ENCODE measurements around the gene TBC1D24.

TBC1D24 gene

DNA sequence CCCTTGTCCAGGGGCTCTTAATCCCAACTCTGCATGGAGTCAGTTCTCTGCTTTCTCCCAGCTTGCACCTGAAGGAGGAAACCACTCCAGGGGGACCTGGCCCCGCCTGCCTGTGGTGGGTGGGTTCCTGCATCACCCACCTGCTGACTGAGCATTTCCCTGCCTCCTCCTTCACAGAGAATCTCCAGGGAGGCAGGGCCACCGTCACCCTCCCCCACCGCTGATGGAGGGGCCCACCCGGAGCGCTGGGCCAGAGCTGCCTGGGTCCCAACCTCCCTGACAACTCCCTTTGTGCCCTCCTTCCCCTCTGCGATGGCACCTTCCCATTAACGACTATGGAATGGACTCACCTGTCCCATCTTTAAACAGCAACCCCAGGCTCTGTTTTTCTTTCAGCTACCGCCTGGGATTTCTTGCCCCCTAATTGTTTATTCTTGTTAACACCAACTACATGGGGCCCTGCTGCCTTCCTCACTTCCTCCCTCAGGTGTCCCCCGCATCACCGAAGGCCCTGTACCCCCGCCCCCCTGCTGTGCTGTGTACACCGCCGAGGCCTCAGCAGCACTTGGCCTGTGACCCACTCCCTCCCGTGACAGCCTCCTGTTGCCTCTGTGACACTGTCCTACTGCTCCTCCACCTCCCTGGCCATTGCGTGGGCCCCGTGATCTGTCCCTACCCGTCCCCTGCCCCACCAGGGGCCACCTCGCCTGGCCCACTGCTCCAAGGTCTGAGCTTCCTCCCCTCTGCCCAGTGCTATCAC is 15.9 kb upstream of the TBC1D24 start:
- peak overlapping the region; percentile 87 for H3K4me3 Mint-ChIP-seq
- peaks cover 11% of the 10 kb centered on the region for H3K36me3 Mint-ChIP-seq (ENCODE audit: low read depth)
- H3K27ac Mint-ChIP-seq = peak overlapping the region; percentile 87
- no peaks in the 10 kb centered on the region for H3K27me3 Mint-ChIP-seq
- H3K4me1 Mint-ChIP-seq (ENCODE audit: low read depth) = peaks cover 12% of the 10 kb centered on the region
- H3K9me3 Mint-ChIP-seq = no peaks in the 10 kb centered on the region

DNA sequence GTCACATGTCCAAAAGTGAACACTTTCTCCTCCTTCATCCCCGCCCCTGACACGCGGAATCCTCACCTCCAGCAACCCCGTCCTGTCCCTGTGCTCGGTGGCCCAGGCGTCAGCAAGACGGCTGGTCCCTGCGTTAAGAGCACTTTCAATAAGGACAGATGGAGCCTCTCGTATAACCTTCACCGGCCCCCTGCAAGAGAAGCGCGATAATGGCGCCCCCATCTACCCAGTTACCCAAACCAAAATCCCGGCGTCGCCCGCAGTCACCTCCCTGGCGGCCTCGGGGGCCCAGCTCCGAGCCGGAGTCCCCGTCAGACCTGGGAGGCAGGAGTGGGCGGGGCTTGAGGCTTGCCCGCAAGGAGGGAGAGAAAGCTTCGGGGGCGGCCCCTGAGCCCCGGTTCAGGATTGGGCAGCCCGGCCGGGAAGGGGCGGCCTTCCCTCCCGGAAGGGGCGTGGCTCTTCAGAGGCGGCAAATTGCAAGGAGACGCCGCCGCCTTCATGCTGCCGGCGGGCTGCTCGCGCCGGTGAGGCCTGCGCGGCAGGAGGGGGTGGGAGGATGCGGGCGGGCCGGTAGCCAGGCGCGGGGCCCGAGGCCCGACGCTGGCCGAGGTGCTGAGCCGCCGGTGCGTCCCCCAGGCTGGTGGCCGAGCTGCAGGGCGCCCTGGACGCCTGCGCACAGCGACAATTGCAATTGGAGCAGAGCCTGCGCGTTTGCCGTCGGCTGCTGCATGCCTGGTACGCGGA is 15.1 kb upstream of the TBC1D24 start, which contains the start of gene TEDC2:
TSS of gene TEDC2 (plus strand) at position 463 of the 744 bp plus-strand sequence. CDS start at position 499, 36 bp downstream.
- peaks cover 11% of the 10 kb centered on the region for H3K36me3 Mint-ChIP-seq (ENCODE audit: low read depth)
- no peaks in the 10 kb centered on the region for H3K9me3 Mint-ChIP-seq
- H3K27me3 Mint-ChIP-seq = no peaks in the 10 kb centered on the region
- H3K4me1 Mint-ChIP-seq (ENCODE audit: low read depth) = peaks cover 12% of the 10 kb centered on the region
- peak within 1 kb of the TSS; percentile 87 for H3K4me3 Mint-ChIP-seq
- peak within 1 kb of the TSS; percentile 87 for H3K27ac Mint-ChIP-seq

DNA sequence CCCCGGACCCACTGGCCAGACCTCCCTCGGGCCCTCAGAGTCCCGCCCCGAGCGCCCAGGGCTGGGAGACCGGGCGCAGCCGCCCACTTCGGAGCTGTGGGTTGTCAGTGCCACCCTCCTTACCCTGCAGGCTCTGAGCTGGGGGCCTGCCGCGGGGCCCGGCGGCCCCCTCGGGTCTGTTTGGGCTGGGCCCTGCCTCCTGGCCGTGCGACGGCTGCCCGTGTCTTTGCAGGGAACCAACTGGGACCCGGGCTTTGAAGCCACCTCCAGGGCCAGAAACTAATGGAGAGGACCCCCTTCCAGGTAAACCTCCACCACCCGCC is 14.6 kb upstream of the TBC1D24 start:
- Mint-ChIP-seq H3K4me3 (peak overlapping the region; percentile 87), H3K4me1 (ENCODE audit: low read depth) (peaks cover 12% of the 10 kb centered on the region), H3K36me3 (ENCODE audit: low read depth) (peaks cover 8% of the 10 kb centered on the region), H3K27me3 (no peaks in the 10 kb centered on the region), H3K9me3 (no peaks in the 10 kb centered on the region), H3K27ac (no peak overlapping the region)

DNA sequence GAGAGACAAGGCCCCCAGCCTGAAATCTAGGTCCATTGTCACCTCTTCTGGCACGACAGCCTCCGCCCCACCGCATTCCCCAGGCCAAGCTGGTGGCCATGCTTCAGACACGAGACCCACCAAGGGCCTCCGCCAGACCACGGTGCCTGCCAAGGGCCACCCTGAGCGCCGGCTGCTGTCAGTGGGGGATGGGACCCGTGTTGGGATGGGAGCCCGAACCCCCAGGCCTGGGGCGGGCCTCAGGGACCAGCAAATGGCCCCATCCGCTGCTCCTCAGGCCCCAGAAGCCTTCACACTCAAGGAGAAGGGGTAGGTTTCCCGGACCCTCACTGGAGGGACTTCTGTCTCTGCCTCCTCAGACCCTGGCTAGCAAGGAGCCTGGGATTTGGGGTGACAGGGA is 14.0 kb upstream of the TBC1D24 start:
- no peaks in the 10 kb centered on the region for H3K9me3 Mint-ChIP-seq
- H3K27ac Mint-ChIP-seq = no peak overlapping the region
- peak overlapping the region; percentile 73 for H3K4me3 Mint-ChIP-seq
- H3K27me3 Mint-ChIP-seq = no peaks in the 10 kb centered on the region
- H3K4me1 Mint-ChIP-seq (ENCODE audit: low read depth) = peaks cover 12% of the 10 kb centered on the region
- peaks cover 5% of the 10 kb centered on the region for H3K36me3 Mint-ChIP-seq (ENCODE audit: low read depth)

DNA sequence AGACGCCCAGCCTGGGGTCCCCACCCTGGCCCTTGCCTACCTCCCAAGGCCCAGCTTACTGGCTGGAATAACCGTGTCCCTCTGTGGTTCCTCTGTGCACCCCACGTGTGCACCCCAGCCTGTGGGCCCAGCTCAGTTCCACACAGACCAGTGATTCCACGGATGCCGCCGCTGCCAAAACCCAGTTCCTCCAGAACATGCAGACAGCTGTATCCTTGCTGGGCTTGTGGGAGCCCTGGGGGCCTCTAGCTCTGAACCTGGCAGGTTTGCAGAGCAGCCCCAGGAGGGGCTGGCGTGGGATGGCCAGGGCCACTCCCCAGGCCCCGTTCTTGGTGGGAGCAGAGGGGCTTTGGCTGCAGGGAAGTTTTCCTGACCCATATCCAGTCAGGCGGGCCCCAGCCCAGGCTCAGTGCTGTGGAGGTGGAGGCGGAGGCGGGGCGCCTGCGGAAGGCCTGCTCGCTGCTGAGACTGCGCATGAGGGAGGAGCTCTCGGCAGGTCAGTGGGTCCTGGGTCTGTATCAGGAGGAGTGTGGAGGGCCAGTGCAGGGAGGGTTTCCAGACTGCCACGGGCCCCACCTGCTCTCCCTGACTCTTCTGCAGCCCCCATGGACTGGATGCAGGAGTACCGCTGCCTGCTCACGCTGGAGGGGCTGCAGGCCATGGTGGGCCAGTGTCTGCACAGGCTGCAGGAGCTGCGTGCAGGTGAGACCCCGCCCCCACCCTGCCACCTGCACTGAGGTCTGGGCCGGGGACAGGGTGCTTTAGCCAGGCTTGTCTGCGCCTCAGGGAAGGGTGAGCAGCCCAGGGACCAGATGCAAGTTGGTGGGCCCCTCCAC is 12.7 kb upstream of the TBC1D24 start:
- Mint-ChIP-seq H3K9me3 (no peaks in the 10 kb centered on the region), H3K36me3 (ENCODE audit: low read depth) (no peaks in the 10 kb centered on the region), H3K27me3 (no peaks in the 10 kb centered on the region), H3K4me1 (ENCODE audit: low read depth) (peaks cover 14% of the 10 kb centered on the region), H3K4me3 (no peak overlapping the region), H3K27ac (no peak overlapping the region)

DNA sequence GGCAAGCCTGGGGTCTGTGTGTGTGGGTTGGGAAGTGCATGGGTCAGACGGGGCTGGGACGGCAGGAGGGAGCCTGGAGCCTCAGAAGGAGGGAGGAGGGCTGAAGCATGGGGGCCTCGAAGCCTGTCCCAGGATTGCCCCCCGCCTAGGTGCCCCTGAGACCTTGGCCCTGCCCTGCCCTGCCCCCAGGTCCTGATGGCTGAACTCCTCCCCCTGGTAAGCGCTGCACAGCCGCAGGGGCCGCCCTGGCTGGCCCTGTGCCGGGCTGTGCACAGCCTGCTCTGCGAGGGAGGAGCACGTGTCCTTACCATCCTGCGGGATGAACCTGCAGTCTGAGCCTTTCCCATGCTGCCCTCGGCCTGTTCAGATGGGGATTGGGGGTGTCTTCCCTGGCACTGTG is 10.6 kb upstream of the TBC1D24 start:
- Mint-ChIP-seq H3K36me3 (ENCODE audit: low read depth) (no peaks in the 10 kb centered on the region), H3K27me3 (peaks cover 6% of the 10 kb centered on the region), H3K27ac (no peak overlapping the region), H3K4me3 (no peak overlapping the region), H3K9me3 (no peaks in the 10 kb centered on the region), H3K4me1 (ENCODE audit: low read depth) (peaks cover 16% of the 10 kb centered on the region)

DNA sequence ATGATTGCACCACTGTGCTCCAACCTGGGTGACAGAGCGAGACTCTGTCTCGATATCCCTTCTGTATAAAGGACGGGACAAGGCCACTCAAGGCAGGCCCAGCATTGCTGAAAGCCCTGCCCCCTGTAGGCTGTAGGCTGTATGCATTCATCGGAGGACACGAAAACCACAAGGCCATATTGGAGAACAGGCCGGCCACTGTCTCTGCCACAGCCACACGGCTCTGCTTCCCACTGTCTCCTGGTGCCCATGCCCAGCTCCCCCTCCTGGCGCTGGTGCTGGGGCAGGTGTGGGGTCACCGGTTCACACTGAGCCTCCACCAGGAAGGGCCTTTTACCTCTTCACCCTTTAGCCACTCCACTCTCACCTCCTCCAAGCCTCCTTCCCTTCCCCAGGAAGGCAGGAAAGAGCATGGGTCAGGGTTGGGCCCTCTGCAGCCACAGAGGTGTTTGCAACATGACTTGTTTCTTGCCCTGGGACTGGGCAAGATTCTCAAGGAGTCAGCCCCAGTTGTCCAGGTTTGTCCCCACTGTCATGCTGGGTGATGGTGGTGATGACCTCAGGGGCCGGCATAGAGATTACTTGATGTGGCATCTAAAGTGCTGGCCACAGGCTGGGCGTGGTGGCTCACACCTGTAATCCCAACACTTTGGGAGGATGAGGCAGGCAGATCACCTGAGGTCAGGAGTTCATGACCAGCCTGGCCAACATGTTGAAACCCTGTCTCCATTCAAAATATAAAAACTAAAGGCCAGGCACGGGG is 9.1 kb upstream of the TBC1D24 start:
- H3K4me3 Mint-ChIP-seq = no peak overlapping the region

DNA sequence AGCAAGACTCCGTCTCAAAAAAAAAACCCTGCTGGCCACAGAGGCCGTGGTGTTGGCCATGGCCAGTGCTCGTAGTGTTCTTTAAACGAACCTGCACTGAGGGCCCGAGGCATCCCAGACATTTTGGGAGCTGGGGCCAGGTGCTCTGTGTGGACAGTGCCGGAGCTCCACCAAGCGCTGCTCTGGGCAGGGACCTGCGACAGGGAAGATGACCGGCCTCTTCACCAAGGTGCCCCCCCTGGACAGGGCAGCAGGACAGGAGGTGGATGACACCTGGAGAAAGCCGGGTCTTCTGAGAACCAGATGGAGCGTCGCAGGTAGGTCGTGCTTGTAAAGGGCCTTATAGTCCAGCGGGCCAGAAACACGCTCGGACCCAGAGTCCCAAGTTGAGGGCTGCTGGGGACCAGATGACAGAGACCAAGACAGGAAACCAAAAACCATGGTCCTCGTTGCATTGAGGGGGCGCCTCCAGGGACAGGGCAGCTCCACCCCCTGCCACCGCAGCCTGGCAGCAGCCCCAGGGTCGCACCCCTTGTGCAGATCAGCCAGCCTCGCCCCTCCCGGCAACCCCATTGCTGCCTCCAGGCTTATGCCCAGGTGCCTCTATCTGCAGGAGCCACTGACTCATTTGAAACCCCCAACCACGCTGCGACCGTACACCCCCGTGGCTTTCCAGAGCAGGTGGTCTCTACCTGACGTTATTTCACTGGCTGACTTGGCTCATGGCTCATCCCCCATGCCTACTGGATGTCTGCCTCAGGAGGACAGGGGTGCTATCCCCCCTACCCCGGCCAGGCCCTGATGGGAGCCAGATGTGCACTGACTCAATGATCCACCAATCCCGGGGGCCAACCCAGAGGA is 8.0 kb upstream of the TBC1D24 start:
- Mint-ChIP-seq H3K4me3 (no peak overlapping the region), H3K27me3 (peaks cover 18% of the 10 kb centered on the region), H3K36me3 (ENCODE audit: low read depth) (no peaks in the 10 kb centered on the region), H3K27ac (no peak overlapping the region), H3K9me3 (no peaks in the 10 kb centered on the region), H3K4me1 (ENCODE audit: low read depth) (peaks cover 17% of the 10 kb centered on the region)

More for the DNA sequence above, 9.1 kb upstream of the TBC1D24 start:
- Mint-ChIP-seq H3K4me1 (ENCODE audit: low read depth) (peaks cover 17% of the 10 kb centered on the region), H3K27me3 (peaks cover 18% of the 10 kb centered on the region), H3K36me3 (ENCODE audit: low read depth) (no peaks in the 10 kb centered on the region), H3K27ac (no peak overlapping the region), H3K9me3 (no peaks in the 10 kb centered on the region)

DNA sequence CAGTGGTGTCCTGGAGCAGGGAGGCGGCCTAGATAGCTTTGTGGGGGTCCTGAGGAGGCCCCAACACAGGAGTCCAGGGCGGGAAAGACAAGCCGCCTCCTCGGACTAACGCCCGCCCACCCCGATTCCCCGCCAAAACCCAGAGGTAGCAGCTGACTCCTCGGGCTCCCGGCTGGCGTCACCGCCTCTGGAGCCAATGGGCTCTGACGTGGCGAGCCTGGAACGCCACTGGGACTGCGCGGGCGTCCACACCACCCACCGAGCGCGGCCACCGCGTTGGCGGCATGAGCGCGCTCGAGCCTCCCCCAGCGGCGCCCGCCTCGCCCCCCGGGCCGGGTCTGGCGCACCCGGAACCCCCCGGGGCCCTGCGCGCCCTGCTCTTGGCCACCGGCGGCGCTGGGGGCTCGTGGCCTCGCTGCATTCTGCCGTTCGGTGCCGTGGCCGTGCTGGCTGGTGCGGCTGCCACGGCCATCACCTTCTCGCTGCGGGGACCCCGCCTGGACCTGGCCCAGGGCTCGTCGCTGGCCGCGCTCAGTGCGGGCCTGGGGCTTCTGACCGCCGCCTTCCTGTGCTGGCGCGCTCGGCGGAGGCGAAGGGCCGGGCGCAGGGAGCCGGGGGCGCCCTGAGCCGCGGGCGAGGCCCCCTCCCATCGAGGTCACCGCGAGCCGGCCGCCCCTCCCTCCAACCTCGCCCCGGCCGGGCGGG is 7.2 kb upstream of the TBC1D24 start:
- Mint-ChIP-seq H3K27ac (no peak overlapping the region), H3K9me3 (no peaks in the 10 kb centered on the region), H3K4me1 (ENCODE audit: low read depth) (peaks cover 17% of the 10 kb centered on the region), H3K36me3 (ENCODE audit: low read depth) (no peaks in the 10 kb centered on the region), H3K27me3 (peaks cover 18% of the 10 kb centered on the region), H3K4me3 (no peak overlapping the region)

DNA sequence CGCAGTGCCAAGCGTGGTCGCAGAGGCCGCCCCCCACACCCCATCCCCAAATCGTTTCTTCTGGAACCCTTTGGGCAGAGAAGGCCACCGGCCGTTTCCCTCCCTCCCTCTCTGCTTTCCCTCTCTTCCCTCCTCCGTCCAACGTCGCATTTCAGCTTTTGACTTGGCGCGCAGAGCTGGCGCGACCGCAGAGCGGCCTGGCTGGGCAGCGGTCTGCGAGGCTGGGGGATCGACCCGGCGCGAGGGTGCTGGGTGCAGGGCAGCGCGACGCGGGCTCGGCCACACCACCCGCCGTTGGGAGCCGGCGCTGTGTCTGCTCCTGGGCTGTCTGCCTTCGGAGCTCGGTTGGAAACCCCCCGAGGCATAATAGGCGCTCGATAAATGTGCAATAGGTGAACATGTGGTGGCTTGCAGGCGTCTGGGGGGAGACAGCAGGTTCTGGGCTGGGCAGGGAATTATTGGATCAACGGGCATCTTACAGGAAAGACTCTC is 6.6 kb upstream of the TBC1D24 start:
- Mint-ChIP-seq H3K36me3 (ENCODE audit: low read depth) (no peaks in the 10 kb centered on the region), H3K27me3 (peaks cover 24% of the 10 kb centered on the region), H3K9me3 (no peaks in the 10 kb centered on the region), H3K4me3 (peak overlapping the region; percentile 32), H3K27ac (no peak overlapping the region), H3K4me1 (ENCODE audit: low read depth) (peaks cover 22% of the 10 kb centered on the region)

DNA sequence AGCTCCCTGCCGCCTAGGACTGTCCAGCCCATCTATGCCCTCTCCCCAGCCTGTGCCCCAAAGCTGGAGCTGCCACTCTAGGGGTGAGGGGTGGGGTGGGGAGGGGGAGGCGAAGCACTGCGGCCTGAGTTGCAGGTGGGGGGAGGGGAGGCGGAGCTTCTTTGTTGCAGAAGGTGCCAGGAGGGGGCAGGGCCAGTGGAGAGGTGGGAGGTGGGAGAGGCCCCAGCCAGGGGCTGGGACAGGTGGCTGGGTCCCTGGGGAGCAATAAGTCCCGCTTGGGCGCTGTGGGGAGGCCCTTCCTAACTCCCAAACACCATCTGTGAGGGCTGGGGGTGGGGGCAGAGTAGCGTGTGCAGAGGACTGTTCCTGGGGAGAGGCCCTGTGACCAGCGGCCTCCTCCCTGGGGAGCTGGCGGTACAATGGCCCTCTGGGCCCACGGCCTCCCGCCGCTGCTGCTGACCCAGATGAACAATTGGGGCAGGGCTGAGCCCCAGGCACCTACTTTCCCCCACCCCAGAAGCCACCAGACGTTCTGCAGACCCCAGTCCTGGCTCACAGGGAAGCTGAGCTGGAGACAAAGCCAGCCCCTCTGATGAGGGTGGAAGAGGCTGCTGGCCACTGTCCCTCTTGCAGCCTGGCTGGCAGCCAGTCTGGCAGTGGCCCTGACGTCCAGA is 6.1 kb upstream of the TBC1D24 start:
- peaks cover 26% of the 10 kb centered on the region for H3K27me3 Mint-ChIP-seq
- peaks cover 24% of the 10 kb centered on the region for H3K4me1 Mint-ChIP-seq (ENCODE audit: low read depth)
- H3K9me3 Mint-ChIP-seq = no peaks in the 10 kb centered on the region
- no peak overlapping the region for H3K4me3 Mint-ChIP-seq
- H3K36me3 Mint-ChIP-seq (ENCODE audit: low read depth) = no peaks in the 10 kb centered on the region
- no peak overlapping the region for H3K27ac Mint-ChIP-seq

DNA sequence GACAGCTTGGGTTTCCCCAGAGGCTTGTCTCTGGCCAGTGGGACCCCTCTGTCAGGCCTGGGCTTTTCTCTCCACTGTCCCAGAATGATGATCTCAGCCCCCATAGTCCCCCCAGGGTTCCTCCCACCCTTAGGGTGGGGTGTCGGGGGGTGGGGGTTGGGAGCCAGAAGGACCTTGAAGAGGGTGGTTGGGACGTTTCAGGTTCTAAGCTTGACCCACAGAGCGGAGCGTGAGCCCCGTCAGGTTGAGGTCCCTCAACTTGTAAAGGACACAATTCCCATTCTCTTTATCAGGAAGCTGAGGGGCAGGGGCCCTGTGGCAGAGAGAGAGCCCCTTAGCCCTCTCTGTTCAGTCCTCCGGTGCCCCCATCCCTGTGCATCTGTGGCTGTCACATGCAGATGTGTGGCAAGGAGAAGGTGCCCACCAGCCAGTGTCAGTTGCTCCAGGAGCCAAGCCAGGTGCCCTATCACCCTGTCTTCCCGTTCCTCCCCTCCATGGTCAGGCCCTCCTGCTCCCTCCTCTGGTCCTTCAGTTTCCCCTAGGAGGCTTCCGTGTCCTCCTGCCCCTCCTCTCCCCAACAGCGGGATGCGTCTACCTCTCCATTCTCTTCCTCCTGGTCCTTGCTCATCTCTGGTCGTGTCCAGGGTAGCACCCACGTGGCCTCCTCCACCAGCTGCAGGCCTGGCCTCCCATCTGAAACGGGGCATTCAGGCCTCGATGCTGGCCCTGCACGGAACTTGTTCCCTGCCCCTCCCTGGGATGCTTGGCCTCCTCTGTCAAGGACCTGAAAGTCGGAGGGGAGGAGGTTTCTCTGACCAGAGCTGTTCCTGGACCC is 5.3 kb upstream of the TBC1D24 start:
- no peaks in the 10 kb centered on the region for H3K36me3 Mint-ChIP-seq (ENCODE audit: low read depth)
- H3K9me3 Mint-ChIP-seq = no peaks in the 10 kb centered on the region
- no peak overlapping the region for H3K27ac Mint-ChIP-seq
- peaks cover 24% of the 10 kb centered on the region for H3K4me1 Mint-ChIP-seq (ENCODE audit: low read depth)
- peak overlapping the region; percentile 48 for H3K4me3 Mint-ChIP-seq
- peaks cover 26% of the 10 kb centered on the region for H3K27me3 Mint-ChIP-seq

Data from stimulated activated naive CD8-positive, alpha-beta T cell treated with anti-CD3 and anti-CD28 coated beads, Interleukin-15, Interleukin-2, amounts not matched to agents 100 ng/mL and 50 ng/mL, for 24 hours (primary cell).